Measurements from ENCODE around the gene KIF3A.

Gene KIF3A

GRCh38 chr5:132681983-132682382 lies 55.4 kb downstream of the KIF3A start:
- no peak for TF ChIP-seq CTCF (conservative IDR thresholded peaks at IDR 0.05; ENCODE audit: control insufficient read depth, insufficient read depth, low read depth, low read length)
- H3K4me3 ChIP-seq (ENCODE audit: control insufficient read depth, low read depth, low read length) = no peak overlapping the region
- DNase-seq (ENCODE audit: low read depth) = no peak

GRCh38 chr5:132681476-132681831 lies 55.9 kb downstream of the KIF3A start:
- no peak for DNase-seq (ENCODE audit: low read depth)
- no peak for TF ChIP-seq CTCF (conservative IDR thresholded peaks at IDR 0.05; ENCODE audit: control insufficient read depth, insufficient read depth, low read depth, low read length)
- H3K4me3 ChIP-seq (ENCODE audit: control insufficient read depth, low read depth, low read length) = no peak overlapping the region

- no peak for TF ChIP-seq CTCF (conservative IDR thresholded peaks at IDR 0.05; ENCODE audit: control insufficient read depth, insufficient read depth, low read depth, low read length)
- DNase-seq (ENCODE audit: low read depth) = no peak
Observed at GRCh38 chr5:132680780-132681475, 56.4 kb downstream of the KIF3A start.

GRCh38 chr5:132679717-132680380 lies 57.5 kb downstream of the KIF3A start:
- H3K4me3 ChIP-seq (ENCODE audit: control insufficient read depth, low read depth, low read length) = no peak overlapping the region
- no peak for DNase-seq (ENCODE audit: low read depth)
- TF ChIP-seq CTCF (conservative IDR thresholded peaks at IDR 0.05; ENCODE audit: control insufficient read depth, insufficient read depth, low read depth, low read length) = no peak

More at GRCh38 chr5:132680780-132681475, 56.4 kb downstream of the KIF3A start:
- H3K4me3 ChIP-seq (ENCODE audit: control insufficient read depth, low read depth, low read length) = no peak overlapping the region

GRCh38 chr5:132679166-132679565 lies 58.2 kb downstream of the KIF3A start:
- no peak for TF ChIP-seq CTCF (conservative IDR thresholded peaks at IDR 0.05; ENCODE audit: control insufficient read depth, insufficient read depth, low read depth, low read length)
- H3K4me3 ChIP-seq (ENCODE audit: control insufficient read depth, low read depth, low read length) = no peak overlapping the region
- no peak for DNase-seq (ENCODE audit: low read depth)

- no peak for TF ChIP-seq CTCF (conservative IDR thresholded peaks at IDR 0.05; ENCODE audit: control insufficient read depth, insufficient read depth, low read depth, low read length)
Observed at GRCh38 chr5:132678735-132679134, 58.6 kb downstream of the KIF3A start.

More at GRCh38 chr5:132678735-132679134, 58.6 kb downstream of the KIF3A start:
- no peak for DNase-seq (ENCODE audit: low read depth)
- H3K4me3 ChIP-seq (ENCODE audit: control insufficient read depth, low read depth, low read length) = no peak overlapping the region
